Left lung (tissue), 10 donors: Measurements from ENCODE around the gene RAB3A. TPM values are rescaled to one million over a fixed set of nuclear protein-coding genes. Genes with fewer than 3 reads are reported as not detected.
"Not testable (repeated sequence)": the region's sequence is repeated elsewhere in the genome, so short reads cannot be mapped to it uniquely, and the experiment has no call there.

Experiments
- ATAC-seq: fragments of 200-7000 bp; cut with Tn5 transposase; one replicate; pipeline ENCODE4 v1.9.1; 2020; ENCODE audit warnings: moderate library complexity
- DNase-seq, 4 donors: peaks; one replicate each; pipeline ENCODE4 v3.0.0-alpha.2; 2013 to 2020
- H3K27ac ChIP-seq, 2 donors: fragments of 200-600 bp; sonication (generic) in 1 of 2; one replicate each; pipeline versions ENCODE4 v1.5.0 to v1.8.0; 2020 to 2021
- H3K27me3 ChIP-seq, 2 donors: fragments of 200-600 bp; sonication (generic) in 1 of 2; one replicate each; pipeline versions ENCODE4 v1.5.0 to v1.8.0; 2020 to 2021
- H3K36me3 ChIP-seq, 2 donors: fragments of 200-600 bp; sonication (generic) in 1 of 2; one replicate each; pipeline versions ENCODE4 v1.5.0 to v1.8.0; 2020 to 2021
- H3K4me1 ChIP-seq, 2 donors: fragments of 200-600 bp; one replicate each; pipeline ENCODE4 v1.8.0; 2021
- H3K4me3 ChIP-seq, 2 donors: fragments of 200-600 bp; sonication (generic) in 1 of 2; one replicate each; pipeline versions ENCODE4 v1.5.0 to v1.8.0; 2020 to 2021; ENCODE audit warnings: mild to moderate bottlenecking in 1 of 2
- H3K9me3 ChIP-seq, 2 donors: fragments of 200-600 bp; sonication (generic) in 1 of 2; one replicate each; pipeline versions ENCODE4 v1.5.0 to v1.8.0; 2020 to 2021
- intact Hi-C, 2 donors: fragments of 100-400 bp; cut with DNase I; formaldehyde crosslinking; loops; one replicate each; pipeline versions ENCODE4 v1.11.2 to v1.14.2; 2022
- polyA plus RNA-seq, 6 donors: library from polyadenylated mRNA; unstranded; fragments of 120-200 nt; gene quantifications; one replicate each; pipeline ENCODE4 v1.2.1, GENCODE V29; 2013; ENCODE audit not compliant: insufficient read length in 6 of 6
- total RNA-seq, 2 donors: library from RNA; stranded (reverse); fragmentation: NEBNext Ultra II Directional; extraction: Animal tissue kit (Norgen Biotek cat#: 25700); gene quantifications; one replicate each; pipeline ENCODE4 v1.2.1, GENCODE V29; 2021
- TF ChIP-seq, protein P1 (sequence below), 2 donors: fragments of 200-600 bp; sonication (generic) in 1 of 2; IDR thresholded peaks; one replicate each; pipeline versions ENCODE4 v1.5.0 to v1.8.0; 2021; ENCODE audit warnings: antibody characterized with exemption in 2 of 2
- donor health status: DM: no; HTN: yes; CAD: no.
- donor health status: DM: no; HTN: no; CAD: no.

Gene RAB3A
- total and polyA plus RNA-seq, 8 donors, result 3.1 to 6.2 (median 4.3) TPM

DNA sequence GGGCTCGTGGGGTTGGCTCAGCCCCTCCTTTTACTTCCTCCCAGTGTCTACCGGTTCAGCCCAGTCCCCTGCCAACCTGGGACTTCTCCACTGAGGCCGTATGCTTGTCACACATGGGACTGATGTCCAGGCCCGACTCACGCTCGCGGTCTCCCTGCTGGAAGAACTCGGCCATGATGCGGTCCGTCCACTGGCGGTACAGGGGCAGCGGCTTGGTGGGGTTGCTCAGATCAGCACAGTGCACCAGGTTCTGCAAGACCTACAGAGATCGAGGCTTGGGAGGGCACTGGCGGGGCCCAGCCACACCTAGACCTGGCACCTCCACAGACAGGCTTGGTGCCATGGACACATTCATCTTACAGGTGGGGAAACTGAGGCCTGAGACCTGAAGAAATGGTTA is 7.8 kb upstream of the RAB3A start:
- H3K9me3 ChIP-seq, result no peaks in the 10 kb centered on the region
- no peaks in the 10 kb centered on the region for H3K36me3 ChIP-seq
- TF ChIP-seq, protein P1, sequence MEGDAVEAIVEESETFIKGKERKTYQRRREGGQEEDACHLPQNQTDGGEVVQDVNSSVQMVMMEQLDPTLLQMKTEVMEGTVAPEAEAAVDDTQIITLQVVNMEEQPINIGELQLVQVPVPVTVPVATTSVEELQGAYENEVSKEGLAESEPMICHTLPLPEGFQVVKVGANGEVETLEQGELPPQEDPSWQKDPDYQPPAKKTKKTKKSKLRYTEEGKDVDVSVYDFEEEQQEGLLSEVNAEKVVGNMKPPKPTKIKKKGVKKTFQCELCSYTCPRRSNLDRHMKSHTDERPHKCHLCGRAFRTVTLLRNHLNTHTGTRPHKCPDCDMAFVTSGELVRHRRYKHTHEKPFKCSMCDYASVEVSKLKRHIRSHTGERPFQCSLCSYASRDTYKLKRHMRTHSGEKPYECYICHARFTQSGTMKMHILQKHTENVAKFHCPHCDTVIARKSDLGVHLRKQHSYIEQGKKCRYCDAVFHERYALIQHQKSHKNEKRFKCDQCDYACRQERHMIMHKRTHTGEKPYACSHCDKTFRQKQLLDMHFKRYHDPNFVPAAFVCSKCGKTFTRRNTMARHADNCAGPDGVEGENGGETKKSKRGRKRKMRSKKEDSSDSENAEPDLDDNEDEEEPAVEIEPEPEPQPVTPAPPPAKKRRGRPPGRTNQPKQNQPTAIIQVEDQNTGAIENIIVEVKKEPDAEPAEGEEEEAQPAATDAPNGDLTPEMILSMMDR (IDR thresholded peaks at IDR 0.05), result no peak
- no peak overlapping the region for H3K27ac ChIP-seq
- ATAC-seq (no peak), DNase-seq (no peak)
- no peak overlapping the region for H3K4me3 ChIP-seq
- intact Hi-C loops, result no loop called here
- peaks cover 0 to 26% of the 10 kb centered on the region in 2 donors for H3K27me3 ChIP-seq
- H3K4me1 ChIP-seq, result peaks cover 2 to 6% of the 10 kb centered on the region in 2 donors

DNA sequence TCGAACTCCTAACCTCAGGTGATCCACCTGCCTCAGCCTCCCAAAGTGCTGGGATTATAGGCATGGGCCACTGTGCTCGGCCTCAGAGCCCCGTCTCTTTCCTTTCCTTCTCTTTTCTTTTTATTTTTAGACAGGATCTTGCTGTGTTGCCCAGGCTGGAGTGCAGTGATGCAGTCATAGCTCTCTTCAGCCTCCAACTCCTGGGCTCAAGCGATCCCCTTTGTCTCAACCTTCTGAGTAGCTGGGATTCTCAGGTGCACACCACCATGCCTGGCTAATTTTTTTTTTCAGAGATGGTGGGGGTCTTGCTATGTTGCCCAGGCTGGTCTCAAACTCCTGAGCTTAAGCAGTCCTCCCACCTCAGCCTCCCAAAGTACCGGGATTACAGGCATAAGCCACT is 6.1 kb upstream of the RAB3A start:
- not testable (repeated sequence) for DNase-seq, H3K36me3 ChIP-seq, ATAC-seq, H3K27ac ChIP-seq, H3K4me3 ChIP-seq, H3K9me3 ChIP-seq
- H3K27me3 ChIP-seq, result peaks cover 0 to 26% of the 10 kb centered on the region in 2 donors
- peaks cover 2 to 18% of the 10 kb centered on the region in 2 donors for H3K4me1 ChIP-seq
- intact Hi-C loops, result loop anchor here in 1 of 2 donors (10.0 kb wide), 1 partner anchor 45 kb away; a partner anchor contains a TSS

DNA sequence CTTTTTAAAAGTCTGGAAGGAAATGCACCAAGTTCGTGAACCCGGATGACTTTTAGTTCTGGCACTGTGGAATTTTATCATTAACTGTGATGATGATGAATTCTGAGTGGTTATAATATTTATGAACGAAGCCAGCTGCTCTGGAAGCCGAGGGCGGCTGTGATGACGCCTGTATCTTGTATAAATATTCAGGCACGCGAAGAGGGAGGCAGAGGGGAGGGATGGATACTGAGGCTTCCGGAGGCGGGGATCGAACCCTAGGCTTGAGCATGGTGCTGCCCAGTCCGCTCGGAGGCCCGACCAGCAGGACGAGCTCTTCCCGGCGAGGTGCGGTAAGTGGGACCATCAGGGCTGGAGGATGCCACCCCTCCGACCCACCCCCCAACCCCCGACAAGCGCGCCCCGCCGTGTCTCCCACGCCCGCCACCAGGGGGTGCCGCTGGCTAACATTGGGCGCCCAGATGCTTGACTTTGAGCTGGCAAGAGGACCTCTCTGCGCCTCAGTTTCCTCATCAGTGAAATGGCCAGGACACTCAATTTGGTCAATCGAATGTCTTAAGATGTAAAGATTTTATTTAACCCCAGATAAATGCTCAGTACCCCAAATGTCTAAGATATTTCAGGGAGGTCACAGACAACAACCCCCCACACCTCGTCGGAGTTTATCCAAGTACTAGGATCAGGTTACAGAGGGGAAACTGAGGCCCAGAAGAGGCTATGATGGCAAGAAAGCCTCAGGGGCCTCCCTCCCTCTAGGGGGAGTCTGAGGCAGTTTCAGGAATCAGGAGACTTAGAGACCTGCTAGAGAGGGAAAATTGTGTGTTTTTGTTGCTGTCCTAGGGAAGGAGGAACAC is 4.5 kb upstream of the RAB3A start:
- Histone ChIP-seq H3K36me3 (no peaks in the 10 kb centered on the region), H3K4me3 (no peak overlapping the region), H3K4me1 (peaks cover 2 to 26% of the 10 kb centered on the region in 2 donors), H3K27me3 (peaks cover 0 to 27% of the 10 kb centered on the region in 2 donors), H3K9me3 (no peaks in the 10 kb centered on the region), H3K27ac (peak overlapping the region in 1 of 2 donors; percentile 8)
- DNase-seq (peak; percentile 43 to 88 (median 82)), ATAC-seq (no peak)
- intact Hi-C loops, result loop anchor here in 1 of 2 donors (10.0 kb wide), 1 partner anchor 46 kb away; a partner anchor contains a TSS
- TF ChIP-seq, protein P1 (IDR thresholded peaks at IDR 0.05), result peak; percentile 56 to 67

DNA sequence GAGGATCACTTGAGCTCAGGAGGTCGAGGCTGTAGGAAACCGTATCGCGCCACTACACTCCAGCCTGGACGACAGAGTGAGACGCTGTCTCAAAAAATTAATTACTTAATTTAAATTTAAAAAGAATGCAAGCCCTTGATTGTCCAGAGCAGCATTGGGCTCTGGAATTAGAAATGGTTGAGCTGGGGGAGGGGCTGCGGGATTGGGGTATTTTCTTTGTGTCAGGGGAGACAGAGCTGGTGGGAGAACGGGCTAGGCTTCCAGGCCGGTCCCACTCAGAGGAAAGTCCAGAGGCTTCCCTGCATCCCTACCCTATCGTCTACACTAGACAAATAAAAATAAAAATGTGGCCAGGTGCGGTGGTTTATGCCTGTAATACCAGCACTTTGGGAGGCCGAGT is 2.2 kb upstream of the RAB3A start:
- TF ChIP-seq, protein P1 (IDR thresholded peaks at IDR 0.05), result no peak
- Histone ChIP-seq H3K27me3 (peaks cover 0 to 30% of the 10 kb centered on the region in 2 donors), H3K36me3 (no peaks in the 10 kb centered on the region), H3K4me3 (no peak overlapping the region), H3K9me3 (no peaks in the 10 kb centered on the region), H3K4me1 (peaks cover 9 to 34% of the 10 kb centered on the region in 2 donors), H3K27ac (peak overlapping the region; percentile 90 to 98)
- DNase-seq (no peak), ATAC-seq (no peak)
- intact Hi-C loops, result loop anchor here in 1 of 2 donors (10.0 kb wide), 1 partner anchor 49 kb away; a partner anchor contains a TSS

DNA sequence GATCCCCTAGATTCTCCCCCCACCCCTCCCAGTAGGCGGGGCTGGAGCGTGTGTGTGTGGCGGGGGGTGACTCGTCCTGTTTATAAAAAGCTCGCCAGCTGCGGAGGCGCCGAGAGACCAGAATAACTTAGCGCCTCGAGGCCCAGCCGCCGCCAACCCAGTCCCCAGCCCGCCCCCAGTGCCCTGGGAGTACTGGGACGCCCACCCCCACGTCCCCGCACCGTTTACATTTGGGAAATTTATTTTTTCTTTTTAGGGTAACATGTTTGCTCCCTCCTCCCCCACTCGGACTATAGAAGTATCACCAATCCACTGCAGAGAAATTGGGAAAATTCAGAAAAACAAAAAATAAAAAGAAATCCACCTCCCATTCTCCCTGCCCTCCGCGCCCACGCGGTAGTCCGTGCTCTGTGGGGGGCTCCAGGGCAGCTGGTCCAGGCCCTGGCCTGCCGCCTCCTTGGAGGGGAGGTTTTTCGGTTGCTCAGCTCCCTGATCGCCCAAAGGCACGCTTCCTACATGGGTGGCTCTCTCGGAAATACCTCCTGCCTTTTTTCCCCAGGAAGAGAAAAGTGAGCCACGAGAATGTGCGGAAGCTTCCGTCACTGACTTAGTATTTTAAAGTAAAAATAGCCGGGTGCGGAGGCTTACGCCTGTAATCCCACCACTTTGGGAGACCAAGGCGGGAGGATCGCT is 1.5 kb upstream of the RAB3A start:
- intact Hi-C loops, result loop anchor here in 1 of 2 donors (10.0 kb wide), 1 partner anchor 49 kb away; a partner anchor contains a TSS
- DNase-seq, result peak; percentile 31 to 88 (median 84)
- TF ChIP-seq, protein P1 (IDR thresholded peaks at IDR 0.05), result no peak

More for the DNA sequence above, 1.5 kb upstream of the RAB3A start:
- Histone ChIP-seq H3K4me1 (peaks cover 9 to 34% of the 10 kb centered on the region in 2 donors), H3K27ac (peak overlapping the region; percentile 90 to 98), H3K36me3 (peaks cover 0 to 2% of the 10 kb centered on the region in 2 donors), H3K27me3 (peaks cover 0 to 29% of the 10 kb centered on the region in 2 donors), H3K9me3 (no peaks in the 10 kb centered on the region), H3K4me3 (peak overlapping the region; percentile 56 to 57)
- ATAC-seq, result peak; percentile 42
